Cardiac fibroblast (primary cell): ENCODE measurements around the gene CMKLR1.

Experiments
- DNase-seq, 2 donors: peaks; one replicate each; pipeline versions ENCODE4 v3.0.0 to v3.0.0-alpha.2; 2010; ENCODE audit warnings: low read depth in 2 of 2
- H3K4me3 ChIP-seq, 2 donors: replicated peaks in 1 of 2; 1 replicate in 1 of 2; 2 replicates in 1 of 2; pipeline ENCODE4 v1.5.1; 2011; ENCODE audit warnings: low read depth in 2 of 2, low read length in 2 of 2, mild to moderate bottlenecking in 2 of 2, moderate library complexity in 1 of 2
- TF ChIP-seq, protein P1 (sequence below): IDR thresholded peaks from one replicate; pipeline ENCODE4 v1.5.1; 2011; ENCODE audit warnings: low read depth, mild to moderate bottlenecking, low read length, inconsistent platforms

CMKLR1 gene, protein sequence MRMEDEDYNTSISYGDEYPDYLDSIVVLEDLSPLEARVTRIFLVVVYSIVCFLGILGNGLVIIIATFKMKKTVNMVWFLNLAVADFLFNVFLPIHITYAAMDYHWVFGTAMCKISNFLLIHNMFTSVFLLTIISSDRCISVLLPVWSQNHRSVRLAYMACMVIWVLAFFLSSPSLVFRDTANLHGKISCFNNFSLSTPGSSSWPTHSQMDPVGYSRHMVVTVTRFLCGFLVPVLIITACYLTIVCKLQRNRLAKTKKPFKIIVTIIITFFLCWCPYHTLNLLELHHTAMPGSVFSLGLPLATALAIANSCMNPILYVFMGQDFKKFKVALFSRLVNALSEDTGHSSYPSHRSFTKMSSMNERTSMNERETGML

DNA sequence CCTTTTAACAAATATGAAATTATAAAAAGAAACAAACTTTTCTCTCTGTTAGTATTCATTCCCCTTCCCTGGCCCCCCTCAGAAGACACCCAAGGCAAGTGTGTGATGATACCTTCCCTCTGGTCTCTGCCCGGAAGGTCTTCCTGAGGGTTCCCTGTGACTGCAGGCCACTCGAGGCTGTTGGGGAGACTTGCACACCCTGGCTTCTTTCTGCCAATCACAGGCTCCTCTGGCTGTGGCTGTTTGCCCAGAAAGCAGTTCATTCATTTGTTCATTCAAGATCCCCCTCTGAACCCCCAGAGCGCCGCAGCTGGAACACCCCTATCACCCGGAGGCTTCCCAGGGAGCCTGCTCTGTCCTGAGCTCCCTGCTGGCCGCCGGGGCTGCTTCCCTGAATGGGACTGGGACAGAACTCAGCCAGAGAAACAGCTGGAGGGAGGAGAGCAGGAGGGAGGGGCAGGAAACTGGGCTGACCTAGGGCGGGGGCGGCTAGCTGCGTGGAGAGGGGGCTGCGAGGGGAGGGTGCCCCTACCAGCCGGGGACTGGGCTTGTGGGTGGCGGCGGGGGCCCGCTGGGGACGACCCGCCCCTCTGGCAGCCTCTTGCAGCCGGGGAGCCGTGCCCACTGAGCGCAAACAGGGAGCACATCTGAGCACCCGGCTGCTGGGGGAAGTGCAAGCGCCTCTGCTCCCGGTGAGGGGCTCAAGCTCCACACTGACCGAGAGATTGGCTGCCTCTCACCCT lies at the start of gene CMKLR1:
Gene CMKLR1 (minus strand): TSS at position 397 of the 743 bp plus-strand sequence. CDS start 45,720 bp downstream, outside the sequence.
- no peak for DNase-seq
- TF ChIP-seq, protein P1, sequence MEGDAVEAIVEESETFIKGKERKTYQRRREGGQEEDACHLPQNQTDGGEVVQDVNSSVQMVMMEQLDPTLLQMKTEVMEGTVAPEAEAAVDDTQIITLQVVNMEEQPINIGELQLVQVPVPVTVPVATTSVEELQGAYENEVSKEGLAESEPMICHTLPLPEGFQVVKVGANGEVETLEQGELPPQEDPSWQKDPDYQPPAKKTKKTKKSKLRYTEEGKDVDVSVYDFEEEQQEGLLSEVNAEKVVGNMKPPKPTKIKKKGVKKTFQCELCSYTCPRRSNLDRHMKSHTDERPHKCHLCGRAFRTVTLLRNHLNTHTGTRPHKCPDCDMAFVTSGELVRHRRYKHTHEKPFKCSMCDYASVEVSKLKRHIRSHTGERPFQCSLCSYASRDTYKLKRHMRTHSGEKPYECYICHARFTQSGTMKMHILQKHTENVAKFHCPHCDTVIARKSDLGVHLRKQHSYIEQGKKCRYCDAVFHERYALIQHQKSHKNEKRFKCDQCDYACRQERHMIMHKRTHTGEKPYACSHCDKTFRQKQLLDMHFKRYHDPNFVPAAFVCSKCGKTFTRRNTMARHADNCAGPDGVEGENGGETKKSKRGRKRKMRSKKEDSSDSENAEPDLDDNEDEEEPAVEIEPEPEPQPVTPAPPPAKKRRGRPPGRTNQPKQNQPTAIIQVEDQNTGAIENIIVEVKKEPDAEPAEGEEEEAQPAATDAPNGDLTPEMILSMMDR = no peak
- H3K4me3 ChIP-seq = no peak within 1 kb of the TSS

DNA sequence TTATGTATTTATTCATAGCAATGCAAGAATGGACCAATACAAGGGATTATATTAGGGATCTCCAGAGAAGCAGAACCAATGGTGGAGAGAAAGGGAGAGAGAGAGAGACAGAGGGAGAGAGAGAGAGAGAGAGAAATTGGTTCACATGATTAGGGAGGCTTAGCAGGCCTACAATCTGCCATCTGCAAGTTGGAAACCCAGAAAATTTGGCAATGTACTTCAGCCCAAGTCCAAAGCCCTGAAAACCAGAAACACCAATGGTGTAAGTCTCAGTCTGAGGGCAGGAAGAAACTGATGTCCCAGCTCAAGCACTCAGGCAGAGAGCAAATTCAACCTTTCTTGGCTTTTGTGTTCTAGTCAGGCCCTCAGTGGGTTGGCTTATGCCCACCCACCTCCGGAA lies 48.7 kb upstream of the CMKLR1 start:
- TF ChIP-seq, protein P1 = no peak
- H3K4me3 ChIP-seq = no peak overlapping the region
- DNase-seq = no peak

DNA sequence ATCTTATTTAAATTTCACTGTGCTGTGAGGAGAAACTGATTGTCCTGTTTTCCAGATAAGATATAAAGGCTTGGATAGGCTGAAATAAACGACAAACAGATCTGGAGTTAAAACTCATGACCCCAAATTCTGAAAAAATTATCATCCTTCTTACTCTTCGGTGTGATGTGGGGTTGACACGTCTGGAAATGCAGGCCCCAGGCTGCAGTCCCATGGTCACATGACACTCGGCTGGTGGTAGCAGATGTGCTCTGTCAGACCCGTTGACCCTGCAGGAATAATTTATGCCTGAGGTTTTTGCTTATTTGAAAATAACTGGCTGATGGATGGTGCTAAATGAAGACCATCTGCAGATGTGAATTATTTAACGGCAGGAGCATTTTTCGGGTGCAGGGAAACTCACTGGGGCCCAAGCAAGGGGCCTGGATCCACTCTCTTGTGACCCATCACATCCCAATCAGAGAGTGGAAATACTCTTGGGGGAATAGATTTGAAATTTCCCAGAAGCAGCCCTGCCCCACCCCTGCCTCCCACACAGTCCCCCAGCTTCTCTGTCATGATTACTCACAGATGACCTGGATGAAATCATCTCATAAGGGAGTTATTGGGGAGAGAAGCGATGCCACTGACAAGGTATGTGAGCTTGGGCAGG lies 47.7 kb upstream of the CMKLR1 start:
- no peak for DNase-seq
- TF ChIP-seq, protein P1 = no peak
- H3K4me3 ChIP-seq = no peak overlapping the region

DNA sequence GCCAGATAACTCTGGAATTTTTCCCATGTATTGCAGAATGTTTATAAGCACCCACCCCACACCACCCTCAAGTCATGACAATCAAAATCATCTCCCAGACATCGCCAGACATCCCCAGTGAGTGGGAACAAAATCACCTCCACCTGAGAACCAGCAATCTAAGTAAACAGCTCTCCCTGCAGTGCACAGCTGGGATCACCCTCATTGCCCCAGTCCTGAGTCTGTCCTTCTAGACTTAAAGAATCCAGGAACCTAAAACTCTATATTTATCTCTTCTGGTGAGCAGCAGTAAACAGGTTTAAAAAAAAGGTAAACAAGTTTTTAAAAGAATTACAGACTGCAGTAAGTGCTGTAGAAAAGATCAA lies 43.3 kb upstream of the CMKLR1 start:
- no peak overlapping the region for H3K4me3 ChIP-seq
- TF ChIP-seq, protein P1 = no peak
- no peak for DNase-seq

DNA sequence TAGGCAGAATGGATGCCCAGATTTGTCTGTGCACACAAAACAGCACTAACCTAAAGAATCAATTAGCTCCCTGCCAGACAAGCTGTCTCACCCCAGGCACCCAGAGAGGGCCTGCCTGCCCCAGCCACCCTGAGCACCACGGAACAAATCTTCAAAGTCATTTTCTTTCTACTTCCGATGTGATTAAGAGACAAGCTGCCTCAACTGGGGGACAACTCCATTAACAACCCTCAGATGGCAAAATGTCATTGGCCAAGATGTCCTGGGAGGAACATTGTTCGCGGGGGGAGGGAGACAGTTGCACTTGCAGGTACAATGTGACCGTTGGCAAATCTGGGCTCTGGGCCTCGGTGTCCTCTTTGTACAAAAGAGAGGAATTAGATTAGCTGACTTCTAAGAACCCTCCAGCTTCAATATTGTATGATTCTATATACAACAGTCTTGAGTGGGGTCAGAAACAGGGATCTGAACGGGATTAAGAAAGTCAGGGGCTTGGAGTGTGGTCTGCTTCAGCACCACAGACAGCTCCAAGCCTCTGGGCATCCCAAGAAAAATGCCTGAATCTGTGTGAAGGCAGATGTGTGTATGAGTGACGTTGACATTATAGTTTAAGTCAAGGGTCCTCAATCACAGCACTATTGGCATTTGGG lies 42.8 kb upstream of the CMKLR1 start:
- DNase-seq = peak in 1 of 2 donors; percentile 6
- H3K4me3 ChIP-seq = no peak overlapping the region
- TF ChIP-seq, protein P1 = no peak

DNA sequence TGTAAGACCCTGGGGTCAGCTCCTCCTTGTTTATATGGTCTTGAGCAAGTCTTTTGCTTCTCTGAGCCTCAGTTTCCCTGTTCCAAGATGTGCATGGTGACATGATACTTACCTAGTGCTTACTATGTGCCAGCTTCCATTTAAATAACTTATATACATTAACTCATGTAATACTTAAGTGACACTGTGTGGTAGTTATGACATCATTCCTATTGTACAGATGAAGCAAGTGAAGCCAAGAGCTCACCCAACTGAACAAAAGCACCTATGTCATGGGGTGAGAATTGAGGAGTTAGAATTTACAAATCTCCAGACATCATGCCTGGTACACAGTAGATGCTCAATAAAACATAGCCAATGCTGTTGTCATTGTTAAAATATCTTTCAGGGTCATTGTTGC lies 41.3 kb upstream of the CMKLR1 start:
- TF ChIP-seq, protein P1 = no peak
- H3K4me3 ChIP-seq = no peak overlapping the region

More for the DNA sequence above, 41.3 kb upstream of the CMKLR1 start:
- no peak for DNase-seq
